SK-N-SH (cell line): ENCODE data around the gene AFF3. TPM values are rescaled to one million over a fixed set of nuclear protein-coding genes. Genes with fewer than 3 reads are reported as not detected.

Experiments
- CTCF ChIA-PET: fragments of 300-600, 350-600 bp; formaldehyde crosslinking; extraction: SDS; loops from one replicate; lab custom pipeline; 2021; lab: Yijun Ruan, JAX
- POLR2A ChIA-PET: fragments of 350-600 bp; sonication (Branson Sonifier 250); formaldehyde crosslinking; extraction: SDS; loops from one replicate; lab custom pipeline; 2020; ENCODE audit warnings: antibody characterized with exemption, inconsistent platforms; lab: Yijun Ruan, JAX
- DNase-seq: peaks from one replicate; pipeline ENCODE4 v3.0.0; 2012
- H2AFZ ChIP-seq: fragments of 200-600 bp; sonication (generic); 2 replicates; pipeline ENCODE4 v1.8.1; 2016; ENCODE audit warnings: antibody characterized with exemption, mild to moderate bottlenecking, low read depth
- H3F3A ChIP-seq: fragments of 200-600 bp; sonication (generic); replicated peaks from 2 replicates; pipeline ENCODE3; 2016; ENCODE audit warnings: antibody characterized with exemption, mild to moderate bottlenecking; ENCODE audit not compliant: insufficient read depth
- H3K27ac ChIP-seq, 2 experiments: fragments of 200-500 bp in 1 of 2; fragments of 200-600 bp in 1 of 2; sonication (Bioruptor generic) in 1 of 2; sonication (generic), shearing (Covaris generic) in 1 of 2; 2 replicates each; pipeline versions ENCODE4 v1.5.1 to v1.6.1; 2014 to 2016; ENCODE audit warnings: low read depth in 2 of 2, inconsistent platforms in 1 of 2, low read length in 1 of 2, mild to moderate bottlenecking in 1 of 2, mixed read lengths in 1 of 2
- H3K27me3 ChIP-seq: fragments of 200-600 bp; sonication (generic), shearing (Covaris generic); 2 replicates; pipeline ENCODE4 v1.6.1; 2016; ENCODE audit warnings: mixed run types; ENCODE audit not compliant: insufficient read depth
- H3K36me3 ChIP-seq, 2 experiments: fragments of 200-500 bp in 1 of 2; fragments of 200-600 bp in 1 of 2; sonication (Bioruptor generic) in 1 of 2; sonication (generic) in 1 of 2; replicated peaks in 1 of 2; 2 replicates each; pipeline versions ENCODE3 to v1.5.1; 2014 to 2016; ENCODE audit warnings: low read length in 1 of 2, mild to moderate bottlenecking in 1 of 2; ENCODE audit not compliant: insufficient read depth in 2 of 2, control insufficient read depth in 1 of 2
- H3K4me1 ChIP-seq, 2 experiments: fragments of 200-500 bp in 1 of 2; fragments of 200-600 bp in 1 of 2; sonication (Bioruptor generic) in 1 of 2; sonication (generic), shearing (Covaris generic) in 1 of 2; 2 replicates each; pipeline versions ENCODE4 v1.5.1 to v1.6.1; 2014 to 2016; ENCODE audit warnings: low read depth in 1 of 2, low read length in 1 of 2, mixed run types in 1 of 2; ENCODE audit not compliant: insufficient read depth in 2 of 2, control insufficient read depth in 1 of 2
- H3K4me2 ChIP-seq: fragments of 200-600 bp; sonication (generic), shearing (Covaris generic); 2 replicates; pipeline ENCODE4 v1.6.1; 2017; ENCODE audit warnings: mixed run types
- H3K4me3 ChIP-seq, 2 experiments: fragments of 200-500 bp in 1 of 2; fragments of 200-600 bp in 1 of 2; sonication (Bioruptor generic) in 1 of 2; sonication (generic), shearing (Covaris generic) in 1 of 2; 2 replicates each; pipeline versions ENCODE4 v1.5.1 to v1.8.1; 2014 to 2016; ENCODE audit warnings: low read depth in 2 of 2, inconsistent platforms in 1 of 2, low read length in 1 of 2, mild to moderate bottlenecking in 1 of 2, mixed read lengths in 1 of 2, moderate library complexity in 1 of 2
- H3K79me2 ChIP-seq: fragments of 200-600 bp; sonication (generic); 2 replicates; pipeline ENCODE4 v1.8.1; 2017; ENCODE audit warnings: mild to moderate bottlenecking; ENCODE audit not compliant: insufficient read depth
- H3K9ac ChIP-seq: fragments of 200-600 bp; sonication (generic); 2 replicates; pipeline ENCODE4 v1.6.1; 2017; ENCODE audit warnings: mixed run types
- H3K9me2 ChIP-seq: fragments of 200-600 bp; sonication (generic); 2 replicates; pipeline ENCODE4 v1.6.1; 2017; ENCODE audit warnings: mixed run types
- H3K9me3 ChIP-seq: fragments of 200-600 bp; sonication (generic); 2 replicates; pipeline ENCODE4 v1.6.1; 2017; ENCODE audit warnings: mixed run types, mild to moderate bottlenecking, moderate library complexity
- H4K20me1 ChIP-seq: fragments of 200-600 bp; sonication (generic); 2 replicates; pipeline ENCODE4 v1.6.1; 2017; ENCODE audit warnings: mild to moderate bottlenecking, mixed run types; ENCODE audit not compliant: insufficient read depth
- ELF1 ChIP-seq: IDR thresholded peaks from 2 replicates; pipeline ENCODE4 v1.4.0; 2012
- EP300 ChIP-seq, 2 experiments: IDR thresholded peaks; 2 replicates each; pipeline versions ENCODE4 v1.4.0 to v1.6.1; 2012; ENCODE audit warnings: borderline replicate concordance in 1 of 2, low read depth in 1 of 2, low read length in 1 of 2
- EZH2phosphoT487 ChIP-seq: fragments of 200-600 bp; sonication (generic); IDR thresholded peaks from 2 replicates; pipeline ENCODE4 v1.6.1; 2017; ENCODE audit warnings: low read depth, mixed run types, mild to moderate bottlenecking, antibody characterized with exemption, moderate library complexity, borderline replicate concordance
- FOXM1 ChIP-seq: IDR thresholded peaks from 2 replicates; pipeline ENCODE4 v1.4.0; 2012; ENCODE audit warnings: low read depth, mild to moderate bottlenecking
- JUND ChIP-seq: IDR thresholded peaks from 2 replicates; pipeline ENCODE4 v1.4.0; 2012
- MEF2A ChIP-seq: IDR thresholded peaks from 2 replicates; pipeline ENCODE4 v1.4.0; 2012; ENCODE audit warnings: low read depth, borderline replicate concordance
- NFIC ChIP-seq: IDR thresholded peaks from 2 replicates; pipeline ENCODE4 v1.4.0; 2012; ENCODE audit warnings: borderline replicate concordance
- REST ChIP-seq: IDR thresholded peaks from 2 replicates; pipeline ENCODE4 v1.6.1; 2012; ENCODE audit warnings: mild to moderate bottlenecking, low read depth, low read length, moderate library complexity
- RFX5 ChIP-seq: IDR thresholded peaks from 2 replicates; pipeline ENCODE4 v1.6.1; 2012; ENCODE audit warnings: mild to moderate bottlenecking, improper control_type of control experiment, low read length
- SIN3A ChIP-seq: IDR thresholded peaks from 2 replicates; pipeline ENCODE4 v1.6.1; 2012; ENCODE audit warnings: low read depth, mild to moderate bottlenecking, low read length, moderate library complexity, borderline replicate concordance
- TAF1 ChIP-seq: IDR thresholded peaks from 2 replicates; pipeline ENCODE4 v1.6.1; 2012; ENCODE audit warnings: low read depth, mild to moderate bottlenecking, low read length, moderate library complexity, borderline replicate concordance
- TCF12 ChIP-seq: IDR thresholded peaks from 2 replicates; pipeline ENCODE4 v1.4.0; 2012
- WGBS: methylation state at CpG from one replicate; pipeline ENCODE4 v1.1.6; 2017; ENCODE audit warnings: low lambda C conversion rate; 5-methylcytosine and 5-hydroxymethylcytosine counted together
- polyA plus RNA-seq, 3 experiments: library from polyadenylated mRNA; depleted of rRNA; stranded (reverse); fragments of >200 nt; gene quantifications; 2 replicates each; pipeline ENCODE4 v1.2.3, GENCODE V29; 2012
- TF ChIP-seq, protein P1 (sequence below): IDR thresholded peaks from 2 replicates; pipeline ENCODE4 v1.4.0; 2012; ENCODE audit warnings: low read depth

Gene AFF3
- polyA plus RNA-seq, 1 of the 3 experiments (the other 2 are of a cell fraction), result 0.36 TPM

- POLR2A ChIA-PET, result no interaction called here
- Histone ChIP-seq H3K27ac (no peak overlapping the region), H3K4me2 (no peak overlapping the region)
Measured at GRCh38 chr2:99858951-99859596, 283.3 kb downstream of the AFF3 start.

More at GRCh38 chr2:99858951-99859596, 283.3 kb downstream of the AFF3 start:
- Histone ChIP-seq H3K79me2 (no peaks in the 10 kb centered on the region), H2AFZ (no peak overlapping the region), H3K9ac (no peak overlapping the region)
- no peak for DNase-seq
- TF ChIP-seq REST (no peak), EZH2phosphoT487 (no peak), NFIC (peak; percentile 30), FOXM1 (no peak), SIN3A (no peak), MEF2A (no peak), EP300 (IDR thresholded peaks at IDR 0.05; ENCODE audit: borderline replicate concordance in 1 of 2, low read depth in 1 of 2, low read length in 1 of 2) (no peak), RFX5 (no peak), TCF12 (peak; percentile 42; the same call in 1 of the 2 replicates), ELF1 (no peak), JUND (no peak), TAF1 (no peak)
- TF ChIP-seq, protein P1, sequence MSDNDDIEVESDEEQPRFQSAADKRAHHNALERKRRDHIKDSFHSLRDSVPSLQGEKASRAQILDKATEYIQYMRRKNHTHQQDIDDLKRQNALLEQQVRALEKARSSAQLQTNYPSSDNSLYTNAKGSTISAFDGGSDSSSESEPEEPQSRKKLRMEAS, result no peak
- TF ChIP-seq, all 33 proteins: peak for 2
- H3F3A ChIP-seq, result no peaks in the 10 kb centered on the region
- no peak overlapping the region for H3K4me3 ChIP-seq
- H3K4me1 ChIP-seq, result peaks cover 4% of the 10 kb centered on the region in 2 experiments; a peak in 3 of 4 replicates
- no peaks in the 10 kb centered on the region for H4K20me1 ChIP-seq
- no peaks in the 10 kb centered on the region for H3K9me2 ChIP-seq
- CTCF ChIA-PET, result interaction anchor here (1.8 kb wide), 1 partner anchor 12 kb away, joined by 5 read pairs; no protein-coding TSS in a partner anchor
- 74% methylated on average over 6 of the region's 6 CpGs for WGBS
- H3K27me3 ChIP-seq, result no peaks in the 10 kb centered on the region
- H3K36me3 ChIP-seq, result no peaks in the 10 kb centered on the region
- H3K9me3 ChIP-seq, result no peaks in the 10 kb centered on the region
